GM12892 (cell line): ENCODE measurements around the gene SLC27A4. TPM values are rescaled to one million over a fixed set of nuclear protein-coding genes. Genes with fewer than 3 reads are reported as not detected.

Experiments
- DNase-seq: peaks from one replicate; pipeline ENCODE4 v3.0.0; 2011; ENCODE audit not compliant: insufficient read length
- FAIRE-seq: peaks from 2 replicates; lab custom pipeline; 2011; peaks lifted over from hg19 to GRCh38; lab: Jason Lieb, UNC
- POLR2A ChIP-seq: IDR thresholded peaks from 2 replicates; pipeline ENCODE4 v1.6.1; 2011; ENCODE audit warnings: low read depth, low read length, control low read depth
- POLR2AphosphoS5 ChIP-seq: IDR thresholded peaks from 2 replicates; pipeline ENCODE4 v1.6.1; 2011; ENCODE audit warnings: low read depth, low read length, control low read depth
- TAF1 ChIP-seq: IDR thresholded peaks from 2 replicates; pipeline ENCODE4 v1.6.1; 2011; ENCODE audit warnings: low read depth, mild to moderate bottlenecking, control low read depth, low read length, borderline replicate concordance
- polyA plus RNA-seq: library from polyadenylated mRNA; unstranded; fragments of >200 nt; gene quantifications from one replicate; pipeline ENCODE4 v1.2.1, GENCODE V29; 2012; ENCODE audit warnings: missing spikeins, inconsistent platforms; ENCODE audit not compliant: missing spikeins

The SLC27A4 gene
- 2.8 TPM for polyA plus RNA-seq

DNA sequence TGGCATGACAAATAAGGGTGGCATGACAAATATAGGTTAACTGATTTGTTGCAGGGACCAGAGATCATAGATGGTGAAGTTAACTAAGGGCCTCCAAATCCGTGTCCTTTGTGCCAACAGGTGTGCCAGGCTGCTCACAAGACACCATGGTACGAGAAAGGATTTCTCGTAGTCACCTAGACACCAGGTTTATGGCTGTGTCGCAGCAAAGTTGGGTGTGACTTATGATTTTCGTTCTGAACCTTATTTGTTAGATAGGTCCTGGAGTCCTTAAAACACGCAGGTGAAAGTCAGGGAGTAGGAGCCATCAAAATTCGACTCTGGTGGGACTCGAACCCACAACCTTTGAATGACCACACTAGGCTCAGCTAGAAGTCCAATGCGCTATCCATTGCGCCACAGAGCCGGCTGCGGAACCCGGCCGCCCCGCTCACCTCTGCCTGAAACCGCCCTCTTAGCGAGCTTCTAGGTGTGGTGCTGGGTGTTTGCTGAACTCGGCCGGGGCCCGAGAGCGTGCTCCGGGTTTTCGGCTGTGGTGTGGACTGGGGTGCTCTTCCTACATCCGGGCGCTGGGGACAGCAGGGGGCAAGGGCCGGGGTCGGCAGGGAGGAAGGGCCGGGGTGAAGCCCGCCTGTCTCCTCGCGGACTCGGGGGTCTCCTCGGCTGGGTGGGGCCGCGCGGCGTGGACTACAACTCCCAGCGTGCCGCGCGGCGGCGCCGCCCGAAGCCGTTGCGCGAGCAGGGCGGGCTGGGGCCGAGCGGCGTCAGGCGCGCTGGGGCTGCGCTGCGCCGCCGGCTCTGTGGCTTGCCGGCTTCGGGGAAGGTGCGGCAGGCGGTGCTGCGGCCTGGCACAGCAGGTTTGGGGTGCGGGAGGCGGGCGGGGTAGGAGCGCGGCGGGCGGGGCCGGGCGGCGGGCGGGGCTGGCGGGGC, at the start of gene SLC27A4:
TSS of gene SLC27A4 (plus strand) at position 767 of the 930 bp plus-strand sequence. CDS start 2,606 bp downstream, outside the sequence.
- DNase-seq: peak; percentile 87
- TF ChIP-seq TAF1 (no peak), POLR2AphosphoS5 (no peak), POLR2A (peak; percentile 40; the same call in 1 of the 2 replicates)
- peak; percentile 90 for FAIRE-seq

DNA sequence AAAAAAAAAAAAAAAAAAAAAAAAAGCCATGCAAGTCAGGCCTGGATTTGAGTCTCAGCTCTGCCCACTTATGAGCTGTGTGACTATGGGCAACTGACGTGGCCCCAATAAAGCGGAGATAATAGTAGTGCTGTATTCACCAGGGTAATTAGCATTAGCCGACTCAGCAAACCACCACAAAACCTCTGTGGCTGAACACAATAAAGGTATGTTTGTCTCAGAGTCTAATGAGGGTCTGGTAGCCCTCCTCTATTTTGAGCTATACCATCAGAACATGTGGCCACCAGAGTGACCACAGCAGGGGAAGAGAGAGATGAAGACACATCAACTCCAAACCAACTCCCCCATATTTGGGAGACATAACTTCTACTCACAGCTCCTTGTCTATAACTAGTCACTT, 48.3 kb upstream of the SLC27A4 start:
- DNase-seq: no peak
- no peak for TF ChIP-seq TAF1
- TF ChIP-seq POLR2A: no peak
- TF ChIP-seq POLR2AphosphoS5: no peak
- FAIRE-seq: no peak

DNA sequence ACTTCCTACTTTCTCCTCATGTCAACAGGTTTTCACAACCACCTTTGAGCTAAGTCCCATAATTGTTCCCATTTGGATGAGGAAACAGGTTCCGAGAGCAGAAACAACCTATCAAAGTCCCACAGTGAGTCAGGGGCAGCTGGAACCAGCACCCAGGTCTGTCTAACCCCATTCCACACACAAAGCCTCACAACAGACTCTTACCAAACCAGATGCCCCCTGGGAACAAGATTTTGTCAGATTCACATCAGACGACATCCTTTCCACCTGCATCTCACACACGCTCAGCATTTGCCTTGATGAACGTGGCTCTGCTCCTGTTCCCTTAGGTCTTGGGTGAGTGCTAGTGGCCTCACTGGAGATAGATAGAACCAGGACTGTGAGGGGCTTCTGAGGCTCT, 47.2 kb upstream of the SLC27A4 start:
- DNase-seq: no peak
- FAIRE-seq: no peak
- no peak for TF ChIP-seq TAF1
- TF ChIP-seq POLR2AphosphoS5: no peak
- no peak for TF ChIP-seq POLR2A

DNA sequence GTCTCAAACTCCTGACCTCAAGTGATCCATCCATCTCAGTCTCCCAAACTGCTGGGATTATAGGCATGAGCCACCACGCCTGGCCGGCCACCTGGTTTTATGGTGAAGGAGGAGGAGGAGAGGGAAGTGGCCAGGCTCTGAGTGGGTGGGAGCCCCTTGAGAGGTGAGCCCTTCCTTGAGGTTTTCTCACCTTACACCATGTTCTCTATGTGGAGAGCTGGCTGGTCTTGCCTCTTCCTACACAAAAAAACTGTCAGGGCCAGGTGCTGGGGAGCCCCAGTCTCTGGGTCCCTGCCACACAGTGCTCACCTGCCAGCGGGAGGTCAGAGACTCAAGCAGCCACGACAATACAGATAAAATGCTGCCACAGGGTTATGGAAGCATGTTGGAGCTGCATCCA, 46.2 kb upstream of the SLC27A4 start:
- TF ChIP-seq TAF1: no peak
- no peak for TF ChIP-seq POLR2AphosphoS5
- TF ChIP-seq POLR2A: no peak
- no peak for FAIRE-seq
- no peak for DNase-seq

DNA sequence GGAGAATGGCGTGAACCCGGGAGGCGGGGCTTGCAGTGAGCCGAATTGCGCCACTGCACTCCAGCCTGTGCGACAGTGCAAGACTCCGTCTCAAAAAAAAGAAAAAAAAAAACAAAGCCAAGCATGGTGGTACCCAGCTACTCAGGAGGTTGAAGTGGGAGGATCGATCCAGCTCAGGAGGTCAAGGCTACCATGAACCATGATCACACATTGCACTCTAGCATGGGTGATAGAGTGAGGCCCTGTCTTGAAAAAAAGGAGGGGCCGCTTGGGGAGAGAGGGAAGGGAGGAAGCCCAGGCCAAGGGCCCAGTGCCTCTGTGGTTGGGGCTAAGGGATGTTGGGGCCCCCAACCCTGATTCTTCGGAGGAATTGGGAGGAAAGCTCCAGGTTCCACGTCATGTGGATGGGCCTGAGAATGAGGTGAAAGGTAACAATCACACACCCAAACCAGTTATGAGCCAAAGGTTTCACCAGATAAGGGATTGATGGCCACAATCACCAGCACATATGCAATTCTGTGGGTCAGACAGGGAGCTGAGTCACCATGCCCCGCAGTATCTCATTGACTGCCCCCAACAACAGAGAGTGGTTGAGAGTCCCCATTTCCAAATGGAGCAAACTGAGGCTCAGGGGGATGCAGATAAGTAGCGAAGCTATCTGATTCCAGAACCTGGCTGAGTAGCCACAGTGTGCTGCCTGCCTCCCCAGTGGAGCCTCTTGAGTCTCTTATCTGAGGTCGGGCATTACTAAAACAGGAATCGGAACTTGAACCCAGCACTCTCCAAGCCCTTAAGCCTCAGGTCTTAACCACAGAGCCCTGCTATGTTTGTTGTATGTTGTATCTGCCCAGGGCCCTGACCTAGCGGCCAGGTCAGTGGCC, 43.7 kb upstream of the SLC27A4 start:
- no peak for TF ChIP-seq POLR2A
- no peak for TF ChIP-seq POLR2AphosphoS5
- no peak for TF ChIP-seq TAF1
- FAIRE-seq (no peak), DNase-seq (no peak)

DNA sequence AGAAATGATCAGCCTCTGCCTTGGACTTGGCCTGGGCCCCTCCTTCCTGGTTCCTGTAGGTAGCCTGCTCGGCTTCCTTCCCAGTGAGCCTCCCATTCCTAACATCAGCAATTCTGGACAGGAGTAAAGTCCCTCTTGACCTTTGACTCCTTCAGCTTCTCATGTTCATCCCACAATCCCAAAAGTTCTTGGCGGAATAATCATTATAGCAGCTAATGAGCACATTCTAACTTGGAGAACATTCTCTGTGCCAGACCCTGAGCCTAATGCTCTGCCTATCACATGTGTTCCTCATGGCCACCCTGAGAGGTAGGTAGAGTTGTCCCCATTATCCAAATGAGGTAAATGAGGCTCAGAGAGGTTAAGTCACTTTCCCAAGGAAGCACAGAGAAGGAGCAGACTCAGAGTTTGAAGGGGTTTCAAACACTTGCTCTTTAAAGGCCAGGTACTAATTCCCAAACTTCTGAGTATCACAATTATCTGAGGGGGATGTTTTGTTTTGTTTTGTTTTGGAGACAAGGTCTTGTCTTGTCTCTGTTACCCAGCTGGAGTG, 43.0 kb upstream of the SLC27A4 start:
- TF ChIP-seq POLR2AphosphoS5: no peak
- TF ChIP-seq POLR2A: no peak
- TF ChIP-seq TAF1: no peak
- DNase-seq (no peak), FAIRE-seq (no peak)

DNA sequence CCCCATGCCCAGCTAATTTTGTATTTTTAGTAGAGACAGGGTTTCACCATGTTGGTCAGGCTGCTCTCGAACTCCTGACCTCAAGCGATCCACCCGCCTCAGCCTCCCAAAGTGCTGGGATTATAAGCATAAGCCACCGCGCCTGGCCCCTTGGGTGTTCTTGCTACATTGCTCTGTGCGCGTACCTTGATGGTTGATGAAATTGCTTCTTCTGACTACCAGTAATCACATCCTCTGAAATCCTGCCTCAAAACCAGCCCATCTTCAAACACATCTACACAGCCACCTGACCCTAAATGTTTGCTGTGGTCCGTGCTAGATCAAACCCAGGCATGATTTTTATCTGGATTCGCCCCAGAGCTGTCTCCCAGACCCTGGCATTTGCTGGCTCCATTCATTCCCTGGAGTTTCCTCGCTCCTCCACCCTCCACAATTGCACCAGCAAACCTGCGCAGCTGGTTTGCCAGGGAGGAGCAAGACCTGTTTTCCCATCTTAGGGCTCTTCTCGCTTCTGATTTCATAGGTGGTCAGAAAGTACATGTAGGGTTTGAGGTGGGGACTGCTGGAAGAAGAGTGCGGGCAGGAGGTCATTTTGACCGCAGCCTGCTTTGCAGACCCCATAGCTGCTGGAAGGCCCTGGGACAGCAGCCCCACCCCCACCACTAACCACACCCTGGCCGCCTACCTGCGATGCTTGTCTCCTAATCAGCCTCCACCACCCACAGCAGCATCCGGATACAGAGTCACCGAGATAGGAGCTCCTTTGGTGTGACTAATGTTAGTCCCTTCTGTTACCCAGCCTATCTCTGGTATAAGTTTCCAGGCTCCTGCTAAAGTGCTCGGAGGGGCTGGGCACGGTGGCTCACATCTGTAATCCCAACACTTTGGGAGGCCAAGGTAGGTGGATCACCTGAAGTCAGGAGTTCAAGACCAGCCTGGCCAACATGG, 41.5 kb upstream of the SLC27A4 start:
- TF ChIP-seq POLR2AphosphoS5: no peak
- TF ChIP-seq TAF1: no peak
- no peak for TF ChIP-seq POLR2A
- DNase-seq (no peak), FAIRE-seq (no peak)

DNA sequence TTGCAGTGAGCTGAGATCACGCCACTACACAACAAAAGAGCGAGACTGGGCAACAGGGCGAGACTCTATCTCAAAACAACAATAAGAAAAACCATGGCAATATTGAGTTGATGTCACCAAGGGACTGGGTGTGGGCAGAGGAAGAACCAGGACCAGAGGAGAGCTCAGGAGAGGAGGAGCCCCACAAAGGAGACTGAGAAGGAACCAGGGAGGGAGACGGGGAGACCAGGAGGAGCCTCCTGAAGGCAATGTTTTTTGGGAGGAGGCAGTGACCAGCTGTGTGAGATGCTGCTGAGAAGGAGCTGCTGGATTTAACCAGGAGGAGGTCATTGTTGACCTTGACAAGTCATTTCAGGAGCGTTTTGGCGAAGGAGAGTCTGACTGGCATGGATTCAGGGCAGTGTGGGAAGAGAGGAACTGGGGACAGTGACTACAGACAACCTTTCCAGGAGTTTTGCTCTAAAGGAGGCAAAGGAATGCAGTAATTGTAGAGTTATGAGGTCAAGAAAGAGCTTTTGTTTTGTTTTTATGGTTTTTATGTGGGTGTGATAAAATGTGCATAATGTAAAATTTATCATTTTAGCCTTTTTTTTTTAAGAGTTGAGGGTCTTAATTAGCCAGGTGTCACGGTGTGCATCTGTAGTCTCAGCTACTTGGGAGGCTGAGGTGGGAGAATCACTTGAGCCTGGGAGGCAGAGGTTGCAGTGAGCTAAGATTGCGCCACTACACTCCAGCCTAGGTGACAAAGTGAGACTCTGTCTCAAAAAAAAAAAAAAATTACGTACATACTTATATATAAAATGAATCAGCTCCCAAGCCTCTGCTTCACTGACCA, 36.0 kb upstream of the SLC27A4 start:
- no peak for FAIRE-seq
- TF ChIP-seq POLR2A: no peak
- TF ChIP-seq TAF1: no peak
- no peak for TF ChIP-seq POLR2AphosphoS5
- DNase-seq: no peak

DNA sequence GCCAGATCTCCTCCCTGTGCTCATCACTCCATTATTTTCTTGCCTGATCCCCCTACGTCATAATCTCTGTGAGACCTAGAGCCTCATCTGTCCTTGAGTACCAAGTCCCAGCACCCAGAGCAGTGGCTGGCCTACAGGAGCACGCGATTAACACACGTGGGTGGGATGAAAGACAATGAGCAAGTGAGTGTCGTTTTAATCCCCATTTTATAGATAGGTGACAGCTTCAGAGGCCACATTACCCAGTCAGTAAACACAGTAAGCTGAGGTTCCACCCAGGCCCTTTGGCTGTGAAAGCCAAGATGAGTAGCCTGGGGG, 35.4 kb upstream of the SLC27A4 start:
- FAIRE-seq (no peak), DNase-seq (no peak)
- TF ChIP-seq POLR2A: no peak
- TF ChIP-seq POLR2AphosphoS5: no peak
- no peak for TF ChIP-seq TAF1
